ENCODE data around the gene EEF2K. TPM values are rescaled to one million over a fixed set of nuclear protein-coding genes. Genes with fewer than 3 reads are reported as not detected.

Gene EEF2K
- total and polyA plus RNA-seq, 2 of the 13 experiments (the other 11 are each of a cell fraction or from before 2014, with no cell fraction given), result 22.0 to 23.8 TPM

- H3K27ac ChIP-seq (ENCODE audit: extremely low read length, insufficient read depth, low read length), result peak overlapping the region; percentile 68
- DNase-seq (ENCODE audit: low spot score) (no peak), ATAC-seq (no peak), FAIRE-seq (no peak)
- no peaks in the 10 kb centered on the region for H4K20me1 ChIP-seq (ENCODE audit: insufficient read depth, low read length)
- intact Hi-C loops (cut with micrococcal nuclease; ENCODE audit: unreplicated experiment), result loop anchor here (1.0 kb wide), 1 partner anchor 108 kb away; the partner anchor contains the start of gene POLR3E
- H3K4me3 ChIP-seq (replicated peaks in 1 of 3; ENCODE audit: insufficient read depth in 1 of 3, low read depth in 2 of 3, low read length in 3 of 3), result peak overlapping the region; percentile 78 to 96 (median 90)
- in situ Hi-C loops (cut with HindIII; ENCODE audit: extremely low pct_ligation_motif_present, low pct_unique_long_range_greater_than_20kb), result loop anchor here (5.0 kb wide), 2 partner anchors 67 to 192 kb away; no protein-coding TSS in a partner anchor
- H3K79me2 ChIP-seq (ENCODE audit: insufficient read depth, low read length), result no peaks in the 10 kb centered on the region
- H3K4me1 ChIP-seq (ENCODE audit: insufficient read depth, low read length), result peaks cover 53% of the 10 kb centered on the region
- TSS peak; percentile 51 for BruUV-seq (replicated peaks)
- peak overlapping the region; percentile 74 for H3K9ac ChIP-seq (ENCODE audit: insufficient read depth, low read depth, low read length)
- WGBS (ENCODE audit: low lambda C conversion rate), result 1% methylated on average over 18 of the region's 18 CpGs
- peak overlapping the region; percentile 99 for H3K4me2 ChIP-seq (ENCODE audit: low read depth, low read length)
- H3K27me3 ChIP-seq (ENCODE audit: control insufficient read depth in 1 of 2, insufficient read depth in 2 of 2, low read length in 2 of 2), result no peaks in the 10 kb centered on the region; a peak in 2 of 5 replicates
- POLR2A ChIA-PET, result interaction anchor here (1.4 to 7.3 kb wide), 4 partner anchors 109 to 236 kb away, joined by 5 to 68 read pairs (median 14); partner anchors contain the start of genes MOSMO, POLR3E and UQCRC2
- no peaks in the 10 kb centered on the region; a peak in 1 of 5 replicates for H3K36me3 ChIP-seq (replicated peaks in 1 of 2; ENCODE audit: control insufficient read depth in 1 of 2, insufficient read depth in 2 of 2, low read length in 2 of 2)
- no peaks in the 10 kb centered on the region for H3K9me3 ChIP-seq (ENCODE audit: low read length)
- no peak overlapping the region for H2AFZ ChIP-seq (ENCODE audit: low read length)
- CTCF ChIA-PET (ENCODE audit: low intra/inter-chr PET ratio, low total read pairs), result interaction anchor here (1.0 to 2.8 kb wide), 2 partner anchors 91 to 188 kb away, joined by 4 to 33 read pairs; partner anchors contain the start of gene PDZD9
- TF ChIP-seq ZNF776 (CRISPR knock-in tag; IDR thresholded peaks at IDR 0.05), result no peak
- no peak for TF ChIP-seq PHF8 (CRISPR knock-in tag; IDR thresholded peaks at IDR 0.05)
- TF ChIP-seq TRIM24 (CRISPR knock-in tag; IDR thresholded peaks at IDR 0.05), result no peak
- TF ChIP-seq FOXC1 (CRISPR knock-in tag; IDR thresholded peaks at IDR 0.05; ENCODE audit: borderline replicate concordance), result 0 out of 2 replicates have a peak, but pooled peaks have one; percentile 13
- TF ChIP-seq PCBP1 (IDR thresholded peaks at IDR 0.05; ENCODE audit: borderline replicate concordance, low read depth, low read length), result no peak
- TF ChIP-seq ISX (CRISPR knock-in tag; conservative IDR thresholded peaks at IDR 0.05), result no peak
- TF ChIP-seq RXRB (CRISPR knock-in tag; IDR thresholded peaks at IDR 0.05; ENCODE audit: borderline replicate concordance), result 0 out of 2 replicates have a peak, but pooled peaks have one; percentile 31
- TF ChIP-seq, protein P1, sequence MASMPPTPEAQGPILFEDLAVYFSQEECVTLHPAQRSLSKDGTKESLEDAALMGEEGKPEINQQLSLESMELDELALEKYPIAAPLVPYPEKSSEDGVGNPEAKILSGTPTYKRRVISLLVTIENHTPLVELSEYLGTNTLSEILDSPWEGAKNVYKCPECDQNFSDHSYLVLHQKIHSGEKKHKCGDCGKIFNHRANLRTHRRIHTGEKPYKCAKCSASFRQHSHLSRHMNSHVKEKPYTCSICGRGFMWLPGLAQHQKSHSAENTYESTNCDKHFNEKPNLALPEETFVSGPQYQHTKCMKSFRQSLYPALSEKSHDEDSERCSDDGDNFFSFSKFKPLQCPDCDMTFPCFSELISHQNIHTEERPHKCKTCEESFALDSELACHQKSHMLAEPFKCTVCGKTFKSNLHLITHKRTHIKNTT (CRISPR knock-in tag; IDR thresholded peaks at IDR 0.05), result no peak
- TF ChIP-seq, protein P2, sequence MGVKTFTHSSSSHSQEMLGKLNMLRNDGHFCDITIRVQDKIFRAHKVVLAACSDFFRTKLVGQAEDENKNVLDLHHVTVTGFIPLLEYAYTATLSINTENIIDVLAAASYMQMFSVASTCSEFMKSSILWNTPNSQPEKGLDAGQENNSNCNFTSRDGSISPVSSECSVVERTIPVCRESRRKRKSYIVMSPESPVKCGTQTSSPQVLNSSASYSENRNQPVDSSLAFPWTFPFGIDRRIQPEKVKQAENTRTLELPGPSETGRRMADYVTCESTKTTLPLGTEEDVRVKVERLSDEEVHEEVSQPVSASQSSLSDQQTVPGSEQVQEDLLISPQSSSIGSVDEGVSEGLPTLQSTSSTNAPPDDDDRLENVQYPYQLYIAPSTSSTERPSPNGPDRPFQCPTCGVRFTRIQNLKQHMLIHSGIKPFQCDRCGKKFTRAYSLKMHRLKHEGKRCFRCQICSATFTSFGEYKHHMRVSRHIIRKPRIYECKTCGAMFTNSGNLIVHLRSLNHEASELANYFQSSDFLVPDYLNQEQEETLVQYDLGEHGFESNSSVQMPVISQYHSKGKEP (CRISPR knock-in tag; IDR thresholded peaks at IDR 0.05), result no peak
- peak; percentile 49; the same call in 1 of the 2 replicates for TF ChIP-seq KDM1A (CRISPR knock-in tag; IDR thresholded peaks at IDR 0.05)
- no peak for TF ChIP-seq ZNF205 (CRISPR knock-in tag; IDR thresholded peaks at IDR 0.05)
- no peak for TF ChIP-seq ZNF619 (CRISPR knock-in tag; IDR thresholded peaks at IDR 0.05)
- no peak for TF ChIP-seq E2F2 (CRISPR knock-in tag; IDR thresholded peaks at IDR 0.05; ENCODE audit: borderline replicate concordance)
- TF ChIP-seq LRRFIP1 (CRISPR knock-in tag; conservative IDR thresholded peaks at IDR 0.05), result 0 out of 2 replicates have a peak, but pooled peaks have one; percentile 43
- 0 out of 2 replicates have a peak, but pooled peaks have one; percentile 22 for TF ChIP-seq ZNF253 (CRISPR knock-in tag; IDR thresholded peaks at IDR 0.05; ENCODE audit: borderline replicate concordance)
- TF ChIP-seq ZNF784 (CRISPR knock-in tag; IDR thresholded peaks at IDR 0.05; ENCODE audit: borderline replicate concordance), result no peak
Observed at GRCh38 chr16:22189473-22190080, 16.5 kb upstream of the EEF2K start.

Measured in HepG2 (cell line).